Skeletal muscle tissue (tissue), 4 donors: ENCODE results near the gene HIRIP3. TPM values are rescaled to one million over a fixed set of nuclear protein-coding genes. Genes with fewer than 3 reads are reported as not detected.

Experiments used
- H3K27ac ChIP-seq: one replicate; pipeline ENCODE4 v1.7.0; 2013; ENCODE audit warnings: mild to moderate bottlenecking, low read depth, low read length, inconsistent platforms
- H3K27me3 ChIP-seq, 3 donors: one replicate each; pipeline ENCODE4 v1.7.0; 2013; ENCODE audit warnings: low read length in 3 of 3; ENCODE audit not compliant: control insufficient read depth in 3 of 3, insufficient read depth in 3 of 3
- H3K36me3 ChIP-seq, 3 donors: one replicate each; pipeline ENCODE4 v1.7.0; 2013; ENCODE audit warnings: low read length in 3 of 3; ENCODE audit not compliant: control insufficient read depth in 3 of 3, insufficient read depth in 3 of 3
- H3K4me1 ChIP-seq, 3 donors: one replicate each; pipeline ENCODE4 v1.7.0; 2013; ENCODE audit warnings: low read length in 3 of 3, mild to moderate bottlenecking in 3 of 3; ENCODE audit not compliant: control insufficient read depth in 3 of 3, insufficient read depth in 3 of 3
- H3K4me3 ChIP-seq, 3 donors: one replicate each; pipeline ENCODE4 v1.7.0; 2013; ENCODE audit warnings: low read length in 3 of 3
- H3K9ac ChIP-seq, 3 donors: one replicate each; pipeline ENCODE4 v1.7.0; 2013; ENCODE audit warnings: low read length in 3 of 3, mild to moderate bottlenecking in 3 of 3, moderate library complexity in 2 of 3, low read depth in 1 of 3
- H3K9me3 ChIP-seq, 3 donors: one replicate each; pipeline ENCODE4 v1.7.0; 2013; ENCODE audit warnings: low read length in 3 of 3; ENCODE audit not compliant: control insufficient read depth in 3 of 3
- total RNA-seq: library from RNA; depleted of rRNA; stranded (reverse); fragments of >200 nt; gene quantifications from one replicate; pipeline ENCODE4 v1.2.3, GENCODE V29; 2014
- donor health status: Osteomylitis.

Gene HIRIP3
- total RNA-seq, 1 donor from 2014 or later, result 9.4 TPM

- Histone ChIP-seq H3K36me3 (peaks cover 10 to 25% (median 15%) of the 10 kb centered on the region in 3 donors), H3K9me3 (no peaks in the 10 kb centered on the region), H3K9ac (no peak overlapping the region), H3K27ac (no peak overlapping the region), H3K4me3 (no peak overlapping the region), H3K27me3 (no peaks in the 10 kb centered on the region), H3K4me1 (peaks cover 9 to 12% (median 10%) of the 10 kb centered on the region in 3 donors)
Measured at GRCh38 chr16:30000735-30001631, 5.6 kb upstream of the HIRIP3 start.

GRCh38 chr16:29999605-30000004 lies 4.2 kb upstream of the HIRIP3 start:
- no peak overlapping the region for H3K27ac ChIP-seq
- H3K4me3 ChIP-seq, result no peak overlapping the region
- no peaks in the 10 kb centered on the region for H3K9me3 ChIP-seq
- H3K27me3 ChIP-seq, result peaks cover 0 to 3% (median 0%) of the 10 kb centered on the region in 3 donors
- no peak overlapping the region for H3K9ac ChIP-seq
- peaks cover 10 to 25% (median 14%) of the 10 kb centered on the region in 3 donors for H3K36me3 ChIP-seq
- peaks cover 14 to 22% (median 14%) of the 10 kb centered on the region in 3 donors for H3K4me1 ChIP-seq

- H3K4me1 ChIP-seq, result peaks cover 18 to 34% (median 20%) of the 10 kb centered on the region in 3 donors
- H3K36me3 ChIP-seq, result peaks cover 26 to 37% (median 29%) of the 10 kb centered on the region in 3 donors
- H3K27ac ChIP-seq, result peak overlapping the region; percentile 99
- H3K9me3 ChIP-seq, result no peaks in the 10 kb centered on the region
- peaks cover 0 to 3% (median 0%) of the 10 kb centered on the region in 3 donors for H3K27me3 ChIP-seq
- peak overlapping the region; percentile 95 to 97 (median 96) for H3K9ac ChIP-seq
- H3K4me3 ChIP-seq, result peak overlapping the region; percentile 77 to 98 (median 96)
Measured at GRCh38 chr16:29996766-29997250, 1.4 kb upstream of the HIRIP3 start.

- Histone ChIP-seq H3K27me3 (peaks cover 0 to 3% (median 0%) of the 10 kb centered on the region in 3 donors), H3K4me3 (peak within 1 kb of the TSS; percentile 77 to 98 (median 96)), H3K27ac (peak within 1 kb of the TSS; percentile 99), H3K36me3 (peaks cover 31 to 35% (median 33%) of the 10 kb centered on the region in 3 donors), H3K9me3 (no peaks in the 10 kb centered on the region), H3K9ac (peak within 1 kb of the TSS; percentile 95 to 97 (median 96)), H3K4me1 (peaks cover 18 to 34% (median 20%) of the 10 kb centered on the region in 3 donors)
Measured at GRCh38 chr16:29995911-29996765, 721 bp upstream of the HIRIP3 start, which contains the start of gene INO80E. Gene INO80E, plus strand, starts transcription at chr16:29996241. Its CDS starts 70 bp downstream, at chr16:29996311.

GRCh38 chr16:29994600-29995323 lies 655 bp downstream of the HIRIP3 start:
- peaks cover 32 to 42% (median 36%) of the 10 kb centered on the region in 3 donors for H3K36me3 ChIP-seq
- peak overlapping the region; percentile 99 for H3K27ac ChIP-seq
- peak overlapping the region; percentile 77 to 98 (median 96) for H3K4me3 ChIP-seq
- no peaks in the 10 kb centered on the region for H3K9me3 ChIP-seq
- H3K4me1 ChIP-seq, result peaks cover 18 to 34% (median 20%) of the 10 kb centered on the region in 3 donors
- H3K9ac ChIP-seq, result peak overlapping the region; percentile 95 to 97 (median 96)
- peaks cover 0 to 3% (median 0%) of the 10 kb centered on the region in 3 donors for H3K27me3 ChIP-seq

- Histone ChIP-seq H3K36me3 (peaks cover 36 to 47% (median 37%) of the 10 kb centered on the region in 3 donors), H3K4me3 (peak overlapping the region; percentile 77 to 98 (median 96)), H3K27me3 (peaks cover 0 to 3% (median 0%) of the 10 kb centered on the region in 3 donors), H3K27ac (peak overlapping the region; percentile 99), H3K4me1 (peaks cover 18 to 34% (median 20%) of the 10 kb centered on the region in 3 donors), H3K9me3 (no peaks in the 10 kb centered on the region), H3K9ac (peak overlapping the region; percentile 95 to 97 (median 96))
Measured at GRCh38 chr16:29993903-29994599, 1.4 kb downstream of the HIRIP3 start.

- H3K27me3 ChIP-seq, result peaks cover 0 to 3% (median 0%) of the 10 kb centered on the region in 3 donors
- H3K4me1 ChIP-seq, result peaks cover 18 to 34% (median 20%) of the 10 kb centered on the region in 3 donors
- peaks cover 41 to 54% (median 44%) of the 10 kb centered on the region in 3 donors for H3K36me3 ChIP-seq
- H3K9ac ChIP-seq, result no peak overlapping the region
- no peak overlapping the region for H3K27ac ChIP-seq
- no peak overlapping the region for H3K4me3 ChIP-seq
- H3K9me3 ChIP-seq, result no peaks in the 10 kb centered on the region
Measured at GRCh38 chr16:29993191-29993902, 2.1 kb downstream of the HIRIP3 start.

- Histone ChIP-seq H3K36me3 (peaks cover 47 to 58% (median 49%) of the 10 kb centered on the region in 3 donors), H3K27me3 (peaks cover 0 to 3% (median 0%) of the 10 kb centered on the region in 3 donors), H3K27ac (no peak overlapping the region), H3K4me3 (no peak overlapping the region), H3K9me3 (no peaks in the 10 kb centered on the region), H3K4me1 (peaks cover 18 to 34% (median 20%) of the 10 kb centered on the region in 3 donors), H3K9ac (no peak overlapping the region)
Measured at GRCh38 chr16:29992344-29992967, 3.0 kb downstream of the HIRIP3 start.
